Measurements from ENCODE around the gene CACNA1G.

DNA sequence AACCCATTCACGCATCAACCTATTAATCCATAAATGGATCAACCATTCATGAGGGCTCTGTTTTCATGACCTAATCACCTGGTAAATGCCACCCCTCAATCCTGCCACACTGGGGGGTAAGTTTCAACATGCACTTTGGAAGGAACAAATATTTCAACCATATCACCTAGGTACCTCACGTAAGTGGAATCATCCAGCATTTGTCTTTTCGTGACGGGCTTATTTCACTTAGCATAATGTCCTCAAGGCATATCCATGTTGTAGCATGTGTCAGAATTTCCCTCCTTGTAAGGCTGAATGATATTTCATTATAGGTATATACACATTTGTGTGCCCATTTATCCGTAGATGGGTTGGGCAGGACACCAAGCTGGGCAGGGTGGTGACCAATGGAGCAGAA lies 111.6 kb downstream of the CACNA1G start:
- no peak for TF ChIP-seq POLR2A (IDR thresholded peaks at IDR 0.05)
- TF ChIP-seq, protein P1, sequence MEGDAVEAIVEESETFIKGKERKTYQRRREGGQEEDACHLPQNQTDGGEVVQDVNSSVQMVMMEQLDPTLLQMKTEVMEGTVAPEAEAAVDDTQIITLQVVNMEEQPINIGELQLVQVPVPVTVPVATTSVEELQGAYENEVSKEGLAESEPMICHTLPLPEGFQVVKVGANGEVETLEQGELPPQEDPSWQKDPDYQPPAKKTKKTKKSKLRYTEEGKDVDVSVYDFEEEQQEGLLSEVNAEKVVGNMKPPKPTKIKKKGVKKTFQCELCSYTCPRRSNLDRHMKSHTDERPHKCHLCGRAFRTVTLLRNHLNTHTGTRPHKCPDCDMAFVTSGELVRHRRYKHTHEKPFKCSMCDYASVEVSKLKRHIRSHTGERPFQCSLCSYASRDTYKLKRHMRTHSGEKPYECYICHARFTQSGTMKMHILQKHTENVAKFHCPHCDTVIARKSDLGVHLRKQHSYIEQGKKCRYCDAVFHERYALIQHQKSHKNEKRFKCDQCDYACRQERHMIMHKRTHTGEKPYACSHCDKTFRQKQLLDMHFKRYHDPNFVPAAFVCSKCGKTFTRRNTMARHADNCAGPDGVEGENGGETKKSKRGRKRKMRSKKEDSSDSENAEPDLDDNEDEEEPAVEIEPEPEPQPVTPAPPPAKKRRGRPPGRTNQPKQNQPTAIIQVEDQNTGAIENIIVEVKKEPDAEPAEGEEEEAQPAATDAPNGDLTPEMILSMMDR (IDR thresholded peaks at IDR 0.05), result no peak

Measured in esophagus squamous epithelium (tissue), 4 donors.